Measurements from ENCODE around the gene INHBA. TPM values are rescaled to one million over a fixed set of nuclear protein-coding genes. Genes with fewer than 3 reads are reported as not detected.

The INHBA gene
- total and polyA plus RNA-seq, 2 experiments from 2014 or later, result 0.94 to 1.3 TPM

GRCh38 chr7:41643616-41644015 is 59.3 kb downstream of the INHBA start:
- Mint-ChIP-seq H3K4me3 (no peak overlapping the region), H3K27ac (no peak overlapping the region), H3K36me3 (ENCODE audit: low read depth) (no peaks in the 10 kb centered on the region), H3K9me3 (0 out of 3 replicates have a peak, but pooled peaks cover 3% of the 10 kb centered on the region), H3K27me3 (ENCODE audit: insufficient read depth, low read depth, poor library complexity) (peaks cover 2% of the 10 kb centered on the region), H3K4me1 (peaks cover 13% of the 10 kb centered on the region; the same call in 2 of the 3 replicates)
- ATAC-seq (no peak), DNase-seq (ENCODE audit: low spot score) (no peak)
- H2AFZ ChIP-seq, result no peak overlapping the region
- H4K20me1 ChIP-seq (replicated peaks; ENCODE audit: insufficient read depth), result no peaks in the 10 kb centered on the region
- no peaks in the 10 kb centered on the region for H3F3A ChIP-seq (replicated peaks; ENCODE audit: low read depth)
- peaks cover 8% of the 10 kb centered on the region for H3K4me1 ChIP-seq (ENCODE audit: insufficient read depth)
- H3K4me2 ChIP-seq, result no peak overlapping the region
- H3K79me2 ChIP-seq (replicated peaks; ENCODE audit: insufficient read depth), result no peaks in the 10 kb centered on the region
- TF ChIP-seq STAT1 (IDR thresholded peaks at IDR 0.05; ENCODE audit: unreplicated experiment) (no peak), ZNF114 (CRISPR knock-in tag; IDR thresholded peaks at IDR 0.05) (no peak), ZNF462 (CRISPR knock-in tag; IDR thresholded peaks at IDR 0.05) (no peak), EZH2phosphoT487 (IDR thresholded peaks at IDR 0.05; ENCODE audit: unreplicated experiment) (no peak), POLR2AphosphoS5 (IDR thresholded peaks at IDR 0.05; ENCODE audit: low read depth) (no peak), ETS1 (IDR thresholded peaks at IDR 0.05) (no peak), CREB1 (CRISPR knock-in tag; IDR thresholded peaks at IDR 0.05; ENCODE audit: low read depth) (no peak), NANOG (IDR thresholded peaks at IDR 0.05; ENCODE audit: borderline replicate concordance) (no peak), ZNF331 (CRISPR knock-in tag; IDR thresholded peaks at IDR 0.05; ENCODE audit: low read depth) (no peak), REST (IDR thresholded peaks at IDR 0.05; ENCODE audit: unreplicated experiment) (no peak), CTCF (conservative IDR thresholded peaks at IDR 0.05; ENCODE audit: low read depth in 2 of 2) (no peak), JUNB (IDR thresholded peaks at IDR 0.05; ENCODE audit: unreplicated experiment) (no peak), EZH2 (IDR thresholded peaks at IDR 0.05; ENCODE audit: low read depth, unreplicated experiment) (no peak)
- H3K27me3 ChIP-seq (ENCODE audit: insufficient read depth), result no peaks in the 10 kb centered on the region
- no peaks in the 10 kb centered on the region for H3K36me3 ChIP-seq (ENCODE audit: insufficient read depth)
- H3K27ac ChIP-seq (ENCODE audit: low read depth), result no peak overlapping the region
- H3K9me2 ChIP-seq (ENCODE audit: insufficient read depth), result peaks cover 4% of the 10 kb centered on the region
- H3K4me3 ChIP-seq, result no peak overlapping the region
